GM18498 (cell line): ENCODE results near the gene PHOX2B.

ENCODE experiments used
- ATAC-seq: cut with Tn5 transposase; IDR thresholded peaks from one replicate; pipeline ENCODE4 v1.9.1; 2021; ENCODE audit warnings: mild to moderate bottlenecking, moderate library complexity; ENCODE audit not compliant: unreplicated experiment

PHOX2B gene

GRCh38 chr4:41748571-41749475 is at the start of gene PHOX2B:
PHOX2B (minus strand) TSS chr4:41748725; CDS start chr4:41748610, 115 bp downstream.
- no peak for ATAC-seq

DNA sequence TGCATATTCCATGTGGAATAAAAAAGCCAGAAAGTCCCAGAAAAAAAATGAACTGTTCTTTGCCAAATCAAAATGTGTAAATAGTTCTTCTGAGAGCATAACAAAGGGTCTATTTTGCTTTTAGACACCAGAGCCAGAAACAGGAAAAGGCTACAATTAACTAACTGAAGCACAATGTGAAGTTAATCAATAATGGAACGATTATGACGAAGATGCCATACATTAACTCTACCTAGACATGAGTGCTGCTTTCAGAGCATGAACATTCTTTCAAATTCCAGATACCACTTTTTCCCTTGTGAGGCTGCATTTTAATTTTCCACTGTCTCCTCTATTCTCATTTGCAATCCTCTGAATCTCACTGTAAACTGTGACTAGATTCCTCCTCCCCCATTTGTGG is 48.7 kb upstream of the PHOX2B start:
- ATAC-seq: no peak

- ATAC-seq: no peak
These were observed 48.2 kb upstream of the PHOX2B start for GRCh38 chr4:41796545-41797210.

DNA sequence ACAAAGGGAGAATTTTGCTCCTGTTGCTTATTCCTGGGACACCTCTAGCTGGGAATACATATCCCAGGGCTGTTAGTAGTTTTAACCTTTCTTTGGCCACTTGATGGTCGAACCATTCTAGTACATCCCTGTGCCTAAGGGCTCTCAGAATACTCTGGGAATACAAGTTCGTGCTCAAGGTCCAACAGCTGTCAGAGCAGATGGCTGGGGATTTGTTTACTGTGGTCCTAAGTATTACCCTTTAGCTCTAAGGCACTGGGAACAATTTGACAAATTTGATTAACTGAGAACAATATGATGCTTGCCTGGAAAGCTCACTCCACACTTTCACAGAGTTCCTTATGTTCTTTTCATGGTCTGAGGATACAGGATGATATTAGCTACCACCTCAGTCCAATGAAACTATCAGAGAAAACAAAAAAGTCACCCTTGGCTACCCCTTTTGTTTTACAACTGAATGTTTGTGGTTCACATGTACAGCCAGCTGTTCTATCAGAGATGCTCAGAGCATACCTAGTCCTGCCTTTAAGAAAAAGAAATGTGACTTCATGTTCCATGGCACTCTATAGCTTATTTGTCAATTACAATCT is 47.4 kb upstream of the PHOX2B start:
- no peak for ATAC-seq

- no peak for ATAC-seq
These were observed 43.6 kb upstream of the PHOX2B start for GRCh38 chr4:41792166-41792565.

- ATAC-seq: no peak
These were observed 43.0 kb upstream of the PHOX2B start for GRCh38 chr4:41791557-41791956.

DNA sequence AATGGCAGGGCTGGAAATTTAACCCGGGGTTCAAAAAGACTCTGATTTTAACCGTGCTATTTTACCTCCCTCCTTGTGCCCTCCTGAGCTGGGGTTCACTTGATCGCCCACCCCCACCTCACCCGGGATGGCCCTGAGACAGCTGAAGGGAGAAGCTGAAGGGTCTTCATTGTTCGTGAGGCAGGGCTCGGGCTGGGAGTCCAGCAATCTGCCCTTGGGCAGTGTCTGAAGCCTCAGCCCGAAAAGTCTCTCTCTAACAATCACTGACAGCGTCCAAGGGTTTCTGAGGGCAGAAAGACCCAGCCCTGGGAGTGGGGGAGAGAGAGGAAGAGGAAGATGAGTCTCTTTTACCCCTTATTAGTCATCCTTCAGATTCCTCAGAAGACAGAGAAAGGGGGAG is 39.4 kb upstream of the PHOX2B start:
- no peak for ATAC-seq

DNA sequence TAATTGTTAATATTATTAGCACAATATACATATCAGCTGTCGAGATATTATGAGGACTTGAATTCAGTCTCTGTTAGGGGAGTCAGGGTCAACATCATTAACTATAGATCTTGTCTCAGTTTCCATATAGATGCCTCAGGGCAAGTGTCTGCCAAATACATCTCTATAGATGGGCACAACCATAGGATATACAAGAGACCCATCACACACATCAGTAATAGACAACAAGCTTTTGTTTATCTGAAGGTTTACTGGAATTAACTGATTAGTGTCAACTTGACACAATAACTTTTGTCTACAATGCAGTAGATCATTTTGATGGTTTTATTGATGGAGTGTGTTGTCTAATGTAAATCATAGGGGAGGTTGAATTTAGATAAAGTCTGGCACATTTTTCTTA is 37.1 kb upstream of the PHOX2B start:
- no peak for ATAC-seq

DNA sequence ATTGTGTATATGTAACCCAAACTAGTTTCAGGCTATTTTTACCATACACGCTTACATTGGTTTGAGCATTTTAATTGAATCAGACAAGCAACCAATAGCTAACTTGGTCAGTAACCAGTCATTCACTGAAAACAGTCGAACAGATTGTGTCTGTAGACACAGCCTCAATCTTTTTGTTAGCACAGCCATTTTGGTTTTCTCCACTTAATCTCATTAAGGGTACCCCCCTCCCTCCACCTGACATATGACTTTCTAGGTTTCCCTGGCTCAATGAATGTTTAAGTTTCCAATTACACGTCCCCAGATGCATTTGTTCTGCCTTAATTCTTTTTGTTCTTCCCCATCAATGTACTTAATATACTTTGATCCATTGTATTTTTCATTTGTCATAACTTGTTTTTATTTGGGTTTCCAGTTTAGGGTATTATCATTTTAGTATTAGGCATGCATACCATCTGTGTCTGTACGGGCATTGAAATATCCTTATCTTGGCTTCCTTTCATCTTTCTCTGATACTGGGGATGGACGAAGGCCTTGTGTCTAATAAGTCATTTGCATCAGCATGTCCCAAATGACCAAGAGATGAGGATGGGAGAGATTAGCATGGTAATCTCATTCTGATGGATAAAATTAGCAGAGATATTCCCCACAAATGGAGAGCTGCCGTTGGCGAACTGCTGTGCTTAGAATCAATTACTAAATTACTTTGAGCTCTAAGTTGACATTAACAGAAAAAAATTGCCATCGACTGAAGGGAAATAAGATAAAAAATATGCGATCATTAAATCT is 35.9 kb upstream of the PHOX2B start:
- no peak for ATAC-seq

- no peak for ATAC-seq
These were observed 27.9 kb upstream of the PHOX2B start for GRCh38 chr4:41776466-41776865.

DNA sequence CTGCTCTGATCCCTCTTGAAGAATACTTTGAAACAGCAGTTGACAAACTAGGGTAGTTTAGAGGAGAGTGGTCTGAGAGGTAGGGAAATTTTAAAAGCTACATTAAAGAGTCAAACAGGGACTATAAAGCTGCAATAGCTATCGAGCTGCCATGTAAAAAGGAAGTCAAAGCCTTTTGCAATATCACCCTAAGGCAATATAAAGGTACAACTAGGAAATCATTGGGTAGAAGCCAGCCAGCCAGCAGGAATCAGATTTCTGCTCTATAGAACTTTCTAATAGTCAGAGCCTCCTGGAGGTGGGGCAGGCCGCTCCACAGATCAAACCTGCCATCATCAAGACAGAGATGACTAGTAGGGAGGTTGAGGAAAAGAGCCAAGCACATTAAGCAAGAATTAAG is 15.2 kb upstream of the PHOX2B start:
- no peak for ATAC-seq

DNA sequence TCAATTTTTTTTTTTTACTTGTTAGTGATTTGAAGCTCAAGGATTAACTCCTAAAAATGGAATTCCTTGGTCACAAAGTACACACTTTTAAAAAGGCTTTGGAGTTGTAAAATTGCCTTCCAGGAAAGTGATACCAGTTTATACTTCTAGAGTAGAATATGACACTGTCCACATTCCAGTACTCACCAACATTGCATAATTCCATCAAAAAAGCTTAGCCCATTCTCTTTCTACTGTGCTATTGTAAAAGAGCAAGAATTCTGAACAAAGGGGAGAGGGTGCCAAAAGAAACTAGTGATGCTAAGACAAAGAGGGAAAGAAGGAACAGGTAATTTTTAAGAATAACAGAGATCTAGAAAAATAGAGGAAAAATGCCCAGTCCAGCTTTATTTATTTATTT is 10.4 kb upstream of the PHOX2B start:
- no peak for ATAC-seq

DNA sequence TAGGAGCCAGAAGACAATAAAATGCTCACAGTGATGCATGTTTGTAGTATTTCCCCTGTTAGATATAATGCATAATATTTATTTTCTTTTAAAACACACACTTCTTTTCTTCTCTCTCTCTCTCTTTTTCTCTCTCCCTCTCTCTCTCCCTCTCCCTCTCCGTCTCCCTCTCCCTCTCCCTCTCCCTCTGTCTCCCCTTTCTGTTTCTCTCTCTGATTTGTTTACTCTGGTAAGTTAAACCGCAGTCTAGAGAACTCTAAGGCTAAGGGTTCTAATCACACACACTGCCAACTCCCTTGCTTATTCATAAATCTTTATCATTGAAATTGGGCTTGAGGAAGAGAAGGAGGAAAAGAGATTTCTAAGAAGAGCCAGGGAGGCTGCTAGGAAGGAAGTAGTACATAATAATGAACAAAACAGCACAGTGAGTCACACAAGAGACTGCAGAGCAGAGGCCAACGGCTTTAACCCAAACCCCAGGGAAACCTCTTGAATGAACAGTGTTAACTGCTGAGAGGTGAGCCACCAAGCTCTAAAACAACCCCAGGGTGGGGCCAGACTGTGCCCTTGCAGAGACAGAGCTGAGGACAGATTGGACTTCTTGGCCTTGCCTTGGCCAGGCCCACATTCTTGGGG is 9.1 kb upstream of the PHOX2B start:
- ATAC-seq: no peak

DNA sequence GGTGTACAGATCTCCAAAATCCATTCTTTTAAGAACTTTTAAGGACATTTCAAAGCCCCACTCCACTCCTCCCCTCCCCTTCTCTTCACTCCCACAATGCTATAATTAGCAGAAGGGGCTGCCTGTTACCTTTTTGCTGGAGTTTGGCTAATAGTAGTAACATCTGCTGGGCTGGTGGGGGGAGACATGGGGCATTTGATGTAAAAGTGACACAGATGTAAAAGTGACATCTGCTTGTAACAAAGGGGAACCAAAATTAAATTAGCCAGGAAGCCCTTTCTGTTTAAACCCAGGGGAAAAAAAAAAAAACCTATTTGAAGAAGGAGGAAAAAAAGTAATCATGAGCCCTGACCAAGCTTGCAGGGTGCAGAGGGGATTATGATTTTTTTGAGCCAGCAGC is 5.4 kb upstream of the PHOX2B start:
- no peak for ATAC-seq

DNA sequence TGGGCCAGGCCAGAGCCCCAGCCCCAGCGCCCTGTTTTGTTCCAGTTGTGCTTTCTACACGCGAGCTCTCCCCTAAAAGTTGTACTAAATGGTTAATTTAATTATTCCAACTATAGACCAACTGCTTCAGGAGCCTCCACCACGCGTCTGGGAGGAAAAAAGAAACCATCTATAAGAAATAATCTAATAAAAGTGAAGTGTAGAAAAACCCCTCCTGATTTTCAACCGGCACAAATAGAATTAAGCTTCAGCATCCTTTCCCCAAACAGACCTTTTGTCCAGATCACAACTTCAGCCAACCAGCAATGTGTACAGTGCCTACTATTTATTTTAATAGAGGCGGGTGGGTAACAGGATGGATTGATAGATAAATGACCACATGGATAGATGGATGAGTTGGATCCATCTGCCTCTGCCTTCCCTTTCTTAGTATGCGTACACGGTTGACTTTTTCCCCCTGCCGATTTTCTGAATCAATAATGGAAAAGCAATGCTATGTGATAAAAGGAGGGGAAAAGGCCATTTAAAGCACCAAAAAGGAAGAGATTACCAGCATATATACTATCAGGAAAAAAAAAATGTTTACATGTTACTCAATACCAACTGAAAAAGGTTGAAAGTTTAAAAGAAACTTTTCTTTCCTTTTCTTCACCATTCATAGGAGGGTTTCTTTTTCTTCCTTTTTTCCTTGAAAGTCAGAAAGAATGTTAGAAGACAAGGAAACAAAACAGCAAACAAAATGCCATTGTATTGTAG is 3.7 kb upstream of the PHOX2B start:
- no peak for ATAC-seq

- ATAC-seq: no peak
These were observed 3.0 kb upstream of the PHOX2B start for GRCh38 chr4:41751449-41752061.

DNA sequence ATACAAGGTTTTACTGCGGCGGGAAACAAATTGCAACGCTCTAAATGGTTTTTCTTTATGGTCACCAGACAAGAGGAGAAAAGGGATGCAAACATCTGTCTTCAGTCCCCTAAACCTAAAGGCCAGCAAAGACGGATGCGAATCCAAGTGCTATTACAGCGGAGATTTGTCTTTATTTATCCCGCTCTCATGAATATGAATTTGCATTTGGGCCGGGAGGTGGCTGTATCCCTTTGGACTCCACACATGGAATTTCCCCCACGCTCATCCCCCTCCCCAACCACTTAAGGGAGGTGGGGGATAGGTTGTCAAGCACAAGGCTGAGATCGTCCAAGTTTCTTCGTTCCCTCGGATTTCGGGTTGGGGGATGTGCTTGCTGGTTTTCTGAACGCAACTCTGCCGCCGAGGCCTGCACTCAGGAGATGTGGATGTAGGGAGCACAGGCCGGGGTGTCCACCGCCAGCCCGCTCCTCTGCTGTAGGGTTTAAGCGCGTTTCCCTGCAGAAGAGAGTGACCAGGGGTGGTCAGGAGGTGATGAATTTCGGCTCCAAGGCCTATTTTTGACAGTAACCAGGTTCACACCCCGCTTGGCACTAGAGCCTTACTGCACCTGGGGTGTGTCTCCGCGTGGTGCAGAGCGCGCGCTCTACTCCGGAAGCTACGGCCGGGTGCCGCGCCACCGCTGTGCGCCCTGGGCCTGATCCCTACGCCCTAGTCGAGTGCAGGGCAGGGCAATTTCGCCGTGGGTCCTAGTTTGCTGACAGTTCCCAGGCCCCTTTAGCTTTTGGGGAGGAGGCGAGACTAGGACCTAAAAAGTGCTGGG is 2.3 kb upstream of the PHOX2B start:
- no peak for ATAC-seq

DNA sequence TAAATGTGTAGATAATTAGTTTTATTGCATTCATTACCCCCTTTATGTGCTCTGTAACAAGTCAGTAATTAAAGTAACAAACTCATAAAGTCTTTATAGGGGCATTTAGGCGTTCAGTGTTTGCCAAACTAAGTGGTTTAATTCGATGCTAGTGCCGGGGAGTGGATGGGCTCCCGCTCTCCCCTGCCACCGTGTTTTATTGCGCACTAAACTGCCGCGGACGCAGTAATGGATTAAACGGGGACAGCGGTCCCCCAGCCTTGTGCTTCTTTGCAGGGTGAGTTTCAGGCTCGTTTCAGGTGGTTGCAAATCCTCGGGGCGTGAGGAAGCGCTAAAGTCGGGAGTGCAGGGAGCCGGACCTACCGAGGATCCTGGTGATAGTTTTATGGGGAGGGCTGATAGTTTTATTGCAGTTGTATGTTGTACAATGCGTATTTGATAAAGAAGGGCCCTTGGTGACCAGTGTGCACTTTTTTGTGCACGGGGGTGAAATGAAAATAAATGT is 1.6 kb upstream of the PHOX2B start:
- no peak for ATAC-seq
